Measurements from ENCODE around the gene GIGYF1.

GIGYF1 gene

DNA sequence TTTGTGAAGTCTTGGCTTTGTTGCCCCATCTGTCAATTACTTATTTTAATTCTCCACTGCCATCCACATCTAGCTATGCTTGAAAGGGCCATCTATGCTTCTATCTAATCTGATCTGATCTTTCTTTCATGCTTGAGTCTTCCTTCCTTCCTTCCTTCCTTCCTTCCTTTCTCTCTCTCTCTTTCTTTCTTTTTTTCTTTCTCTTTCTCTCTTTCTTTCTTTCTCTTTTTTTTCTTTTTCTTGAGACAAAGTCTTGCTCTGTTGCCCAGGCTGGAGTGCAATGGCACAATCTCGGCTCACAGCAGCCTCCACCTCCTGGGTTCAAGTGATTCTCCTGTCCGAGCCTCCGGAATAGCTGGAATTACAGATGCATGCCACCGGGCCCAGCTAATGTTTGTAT is 64.0 kb downstream of the GIGYF1 start:
- DNase-seq (ENCODE audit: low read depth in 2 of 2) = no peak
